Astrocyte (in vitro differentiated cells and primary cell): ENCODE data around the gene STMN3.

Experiments
- CTCF ChIP-seq: IDR thresholded peaks from 2 replicates; pipeline ENCODE4 v1.5.1; 2011; ENCODE audit warnings: low read depth, mild to moderate bottlenecking, inconsistent platforms, low read length, moderate library complexity; ENCODE audit not compliant: insufficient read depth
- EZH2 ChIP-seq: IDR thresholded peaks from 2 replicates; pipeline ENCODE4 v1.6.1; 2012; ENCODE audit warnings: mild to moderate bottlenecking, low read length, inconsistent platforms; ENCODE audit not compliant: insufficient read depth

GRCh38 chr20:63681609-63682142 lies 28.5 kb upstream of the STMN3 start:
- TF ChIP-seq CTCF (no peak), EZH2 (no peak)
